ENCODE results near the gene PJVK. TPM values are rescaled to one million over a fixed set of nuclear protein-coding genes. Genes with fewer than 3 reads are reported as not detected.

Gene PJVK
- total and polyA plus RNA-seq, 9 of the 15 experiments (the other 6 are each of a cell fraction or from before 2014, with no cell fraction given): 0.11 to 1.5 (median 0.73) TPM

- TF ChIP-seq, protein P1, sequence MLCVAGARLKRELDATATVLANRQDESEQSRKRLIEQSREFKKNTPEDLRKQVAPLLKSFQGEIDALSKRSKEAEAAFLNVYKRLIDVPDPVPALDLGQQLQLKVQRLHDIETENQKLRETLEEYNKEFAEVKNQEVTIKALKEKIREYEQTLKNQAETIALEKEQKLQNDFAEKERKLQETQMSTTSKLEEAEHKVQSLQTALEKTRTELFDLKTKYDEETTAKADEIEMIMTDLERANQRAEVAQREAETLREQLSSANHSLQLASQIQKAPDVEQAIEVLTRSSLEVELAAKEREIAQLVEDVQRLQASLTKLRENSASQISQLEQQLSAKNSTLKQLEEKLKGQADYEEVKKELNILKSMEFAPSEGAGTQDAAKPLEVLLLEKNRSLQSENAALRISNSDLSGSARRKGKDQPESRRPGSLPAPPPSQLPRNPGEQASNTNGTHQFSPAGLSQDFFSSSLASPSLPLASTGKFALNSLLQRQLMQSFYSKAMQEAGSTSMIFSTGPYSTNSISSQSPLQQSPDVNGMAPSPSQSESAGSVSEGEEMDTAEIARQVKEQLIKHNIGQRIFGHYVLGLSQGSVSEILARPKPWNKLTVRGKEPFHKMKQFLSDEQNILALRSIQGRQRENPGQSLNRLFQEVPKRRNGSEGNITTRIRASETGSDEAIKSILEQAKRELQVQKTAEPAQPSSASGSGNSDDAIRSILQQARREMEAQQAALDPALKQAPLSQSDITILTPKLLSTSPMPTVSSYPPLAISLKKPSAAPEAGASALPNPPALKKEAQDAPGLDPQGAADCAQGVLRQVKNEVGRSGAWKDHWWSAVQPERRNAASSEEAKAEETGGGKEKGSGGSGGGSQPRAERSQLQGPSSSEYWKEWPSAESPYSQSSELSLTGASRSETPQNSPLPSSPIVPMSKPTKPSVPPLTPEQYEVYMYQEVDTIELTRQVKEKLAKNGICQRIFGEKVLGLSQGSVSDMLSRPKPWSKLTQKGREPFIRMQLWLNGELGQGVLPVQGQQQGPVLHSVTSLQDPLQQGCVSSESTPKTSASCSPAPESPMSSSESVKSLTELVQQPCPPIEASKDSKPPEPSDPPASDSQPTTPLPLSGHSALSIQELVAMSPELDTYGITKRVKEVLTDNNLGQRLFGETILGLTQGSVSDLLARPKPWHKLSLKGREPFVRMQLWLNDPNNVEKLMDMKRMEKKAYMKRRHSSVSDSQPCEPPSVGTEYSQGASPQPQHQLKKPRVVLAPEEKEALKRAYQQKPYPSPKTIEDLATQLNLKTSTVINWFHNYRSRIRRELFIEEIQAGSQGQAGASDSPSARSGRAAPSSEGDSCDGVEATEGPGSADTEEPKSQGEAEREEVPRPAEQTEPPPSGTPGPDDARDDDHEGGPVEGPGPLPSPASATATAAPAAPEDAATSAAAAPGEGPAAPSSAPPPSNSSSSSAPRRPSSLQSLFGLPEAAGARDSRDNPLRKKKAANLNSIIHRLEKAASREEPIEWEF (CRISPR knock-in tag; IDR thresholded peaks at IDR 0.05): peak; percentile 53; the same call in 1 of the 2 replicates
- TF ChIP-seq ZNF785 (CRISPR knock-in tag; IDR thresholded peaks at IDR 0.05) (no peak), ZNF592 (IDR thresholded peaks at IDR 0.05) (0 out of 2 replicates have a peak, but pooled peaks have one; percentile 18), NFYB (IDR thresholded peaks at IDR 0.05; ENCODE audit: extremely low read depth, insufficient read length) (no peak), POU5F1 (IDR thresholded peaks at IDR 0.05; ENCODE audit: borderline replicate concordance, low read depth, low read length, partially characterized antibody) (peak; percentile 2), ZNF274 (IDR thresholded peaks at IDR 0.05; ENCODE audit: borderline replicate concordance, low read depth, low read length) (no peak), CHAMP1 (IDR thresholded peaks at IDR 0.05) (peak; percentile 35; the same call in 1 of the 2 replicates), MBD2 (IDR thresholded peaks at IDR 0.05; ENCODE audit: borderline replicate concordance, low read depth) (0 out of 2 replicates have a peak, but pooled peaks have one; percentile 4), ZNF589 (CRISPR knock-in tag; IDR thresholded peaks at IDR 0.05; ENCODE audit: low read depth) (peak; percentile 10; the same call in 1 of the 2 replicates), TFAP4 (CRISPR knock-in tag; IDR thresholded peaks at IDR 0.05; ENCODE audit: borderline replicate concordance) (no peak)
- TF ChIP-seq, protein P2, sequence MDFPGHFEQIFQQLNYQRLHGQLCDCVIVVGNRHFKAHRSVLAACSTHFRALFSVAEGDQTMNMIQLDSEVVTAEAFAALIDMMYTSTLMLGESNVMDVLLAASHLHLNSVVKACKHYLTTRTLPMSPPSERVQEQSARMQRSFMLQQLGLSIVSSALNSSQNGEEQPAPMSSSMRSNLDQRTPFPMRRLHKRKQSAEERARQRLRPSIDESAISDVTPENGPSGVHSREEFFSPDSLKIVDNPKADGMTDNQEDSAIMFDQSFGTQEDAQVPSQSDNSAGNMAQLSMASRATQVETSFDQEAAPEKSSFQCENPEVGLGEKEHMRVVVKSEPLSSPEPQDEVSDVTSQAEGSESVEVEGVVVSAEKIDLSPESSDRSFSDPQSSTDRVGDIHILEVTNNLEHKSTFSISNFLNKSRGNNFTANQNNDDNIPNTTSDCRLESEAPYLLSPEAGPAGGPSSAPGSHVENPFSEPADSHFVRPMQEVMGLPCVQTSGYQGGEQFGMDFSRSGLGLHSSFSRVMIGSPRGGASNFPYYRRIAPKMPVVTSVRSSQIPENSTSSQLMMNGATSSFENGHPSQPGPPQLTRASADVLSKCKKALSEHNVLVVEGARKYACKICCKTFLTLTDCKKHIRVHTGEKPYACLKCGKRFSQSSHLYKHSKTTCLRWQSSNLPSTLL (IDR thresholded peaks at IDR 0.05): no peak
Measured at GRCh38 chr2:178479275-178479616, 28.1 kb downstream of the PJVK start (continued).

Measured in K562 (cell line).